NOMO-1 (cell line): ENCODE measurements around the gene RRM2.

Experiments used
- DNase-seq, 2 experiments: peaks; one replicate each; lab custom pipeline; 2025; ENCODE audit not compliant: unreplicated experiment in 2 of 2; lab: John Stamatoyannopoulos, UW

Gene RRM2

GRCh38 chr2:10148268-10148667, 25.7 kb downstream of the RRM2 start:
- no peak for DNase-seq

GRCh38 chr2:10149635-10150034, 27.1 kb downstream of the RRM2 start:
- no peak for DNase-seq

- DNase-seq: no peak
These were observed 27.9 kb downstream of the RRM2 start for GRCh38 chr2:10150436-10150835.

DNA sequence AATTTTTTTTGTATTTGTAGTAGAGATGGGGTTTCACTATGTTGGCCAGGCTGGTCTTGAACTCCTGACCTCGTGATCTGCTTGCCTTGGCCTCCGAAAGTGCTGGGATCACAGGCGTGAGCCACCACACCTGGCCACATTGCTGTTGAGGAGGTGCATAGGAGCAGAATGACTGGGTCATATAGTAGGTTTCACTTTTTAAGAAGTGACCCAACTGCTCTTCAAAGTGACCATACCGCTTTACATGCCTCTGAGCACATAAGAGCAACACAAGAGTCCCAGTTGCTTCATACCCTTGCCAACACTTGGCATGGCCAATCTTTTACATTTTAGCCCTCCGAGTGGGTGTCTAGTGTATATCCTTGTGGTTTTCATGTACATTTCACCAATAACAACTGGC, 28.9 kb downstream of the RRM2 start:
- DNase-seq: no peak

- DNase-seq: no peak
These were observed 34.8 kb downstream of the RRM2 start for GRCh38 chr2:10157293-10157692.

DNA sequence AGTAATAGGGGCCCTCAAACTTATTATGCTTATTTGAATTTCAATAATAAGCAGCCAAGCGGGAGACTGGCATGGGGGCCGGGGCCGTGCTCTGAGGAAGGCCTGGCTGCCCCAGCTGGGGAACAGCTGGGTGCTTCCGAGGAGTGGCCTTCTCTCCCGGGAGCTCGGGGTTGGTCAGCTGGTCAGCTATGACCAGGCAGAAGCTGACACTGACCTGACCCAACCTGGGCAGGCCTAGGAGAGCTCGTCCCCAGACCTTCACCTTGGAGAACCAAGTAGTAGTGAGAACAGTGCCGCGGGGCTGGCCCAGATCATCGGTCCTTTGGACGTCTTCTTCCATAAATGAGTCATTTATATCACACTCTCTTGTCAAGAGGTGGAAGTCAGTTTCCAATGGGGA, 36.1 kb downstream of the RRM2 start:
- DNase-seq: no peak

DNA sequence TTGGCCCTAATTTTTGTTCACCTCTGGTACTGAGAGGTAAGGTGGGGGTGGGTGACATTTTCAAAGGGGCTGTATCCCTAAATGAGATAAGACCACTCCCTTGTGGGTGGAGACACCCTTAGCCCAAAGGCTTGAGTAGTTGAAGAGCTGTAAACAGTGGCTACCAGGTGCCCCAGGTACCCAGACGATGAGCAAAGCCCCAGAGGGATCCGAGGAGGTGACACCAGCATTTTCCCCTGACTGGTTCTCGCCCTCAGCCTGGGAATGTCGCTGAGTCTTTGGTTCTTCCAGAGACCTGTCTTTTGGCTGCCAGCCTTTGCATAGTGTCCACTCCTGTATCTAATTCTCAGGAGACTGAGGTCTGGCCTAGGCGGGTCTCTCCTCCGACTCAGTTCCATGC, 36.5 kb downstream of the RRM2 start:
- no peak for DNase-seq

DNA sequence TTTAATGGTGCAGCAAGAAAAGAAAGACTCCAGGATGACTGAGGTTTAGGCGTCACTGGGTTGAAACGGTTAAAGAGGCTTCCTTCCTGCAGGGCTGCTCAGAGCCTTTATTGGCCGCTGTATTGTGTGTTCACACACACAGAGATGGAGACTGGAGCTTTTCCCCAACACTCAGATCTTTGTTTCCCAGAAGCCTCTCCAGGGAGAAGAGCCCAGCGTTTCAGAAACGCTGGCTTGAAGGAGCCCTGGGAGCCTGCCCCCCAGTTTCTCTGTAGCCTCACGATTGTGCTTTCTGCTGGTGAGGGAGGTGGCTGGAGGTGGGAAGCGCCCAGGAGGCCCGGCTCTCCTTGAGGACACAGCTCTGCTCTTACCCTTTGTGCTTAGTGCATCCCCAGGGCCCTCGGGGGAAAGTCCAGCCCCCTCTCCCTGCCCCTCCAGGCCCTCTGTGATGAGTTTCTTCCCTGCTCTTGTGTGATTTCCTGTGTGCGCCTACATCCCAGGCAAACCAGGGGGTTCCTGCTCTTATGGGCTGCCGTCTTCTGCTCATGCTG, 37.1 kb downstream of the RRM2 start:
- DNase-seq: no peak

DNA sequence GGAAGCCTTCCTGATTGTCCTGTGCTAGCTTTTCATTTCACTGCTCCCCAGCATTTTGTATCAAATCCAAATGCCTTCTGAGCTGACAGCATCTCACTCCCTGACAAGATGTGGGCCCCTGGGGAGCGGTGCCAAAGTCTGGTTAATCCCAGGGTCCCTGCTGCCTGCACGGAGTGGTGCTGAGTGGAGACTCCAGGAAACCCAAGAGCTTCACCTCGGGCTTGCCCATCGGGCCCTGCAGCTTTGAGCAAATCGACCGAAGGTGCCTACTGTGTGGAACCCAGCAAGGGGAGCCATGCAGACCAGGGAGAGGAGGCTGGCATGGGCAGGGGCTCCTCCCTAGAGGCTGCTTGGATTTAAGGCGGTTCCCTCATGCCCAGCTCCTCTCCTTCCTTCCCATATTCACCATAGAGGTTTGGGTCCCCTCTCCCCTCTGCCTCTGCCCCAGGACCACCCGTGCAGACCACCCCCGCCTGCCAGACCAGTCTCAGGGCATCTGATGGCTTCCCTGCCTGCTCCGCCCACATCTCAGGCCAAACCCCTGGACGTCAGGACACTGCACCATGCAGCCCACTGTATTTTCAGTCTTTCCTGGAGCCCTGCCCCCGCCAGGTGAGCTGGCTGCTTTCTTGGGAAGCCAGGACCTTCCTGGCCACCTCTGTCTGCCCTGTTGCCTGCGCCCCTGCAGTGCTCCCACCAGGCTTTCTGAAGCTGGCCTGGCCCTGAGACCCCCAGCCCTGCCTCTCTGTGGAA, 37.8 kb downstream of the RRM2 start:
- DNase-seq: no peak

DNA sequence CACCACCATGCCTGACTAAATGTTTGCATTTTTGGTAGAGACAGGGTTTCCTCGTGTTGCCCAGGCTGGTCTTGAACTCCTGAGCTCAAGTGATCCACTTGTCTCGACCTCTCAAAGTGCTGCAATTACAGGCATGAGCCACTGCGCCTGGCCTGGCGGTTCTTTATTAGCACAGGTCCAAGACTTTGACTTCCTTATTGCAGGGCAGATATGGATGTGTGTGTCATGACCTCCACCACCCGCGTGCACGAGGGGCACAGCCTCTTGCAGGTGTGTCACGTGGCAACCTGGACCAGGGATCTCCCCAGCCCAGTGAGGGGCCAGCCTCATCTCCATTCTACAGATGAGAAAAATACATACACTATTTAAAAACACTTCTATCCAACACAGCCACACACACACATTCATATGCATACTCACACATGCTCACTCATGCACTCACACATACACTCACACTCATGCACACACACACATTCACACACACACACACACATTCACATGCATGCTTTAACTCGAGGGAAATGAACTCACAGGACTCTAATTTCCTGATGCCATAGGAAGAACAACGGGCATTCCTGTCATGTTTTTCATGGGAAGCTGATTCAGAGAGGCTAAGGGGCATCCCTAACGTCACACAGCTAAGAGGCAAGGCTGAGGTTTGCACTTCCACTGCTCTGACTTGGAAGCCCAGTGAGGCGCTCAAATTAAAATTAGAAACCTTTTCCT, 38.8 kb downstream of the RRM2 start:
- DNase-seq: no peak

- no peak for DNase-seq
These were observed 39.5 kb downstream of the RRM2 start for GRCh38 chr2:10161961-10162441.

GRCh38 chr2:10162586-10163497, 40.3 kb downstream of the RRM2 start:
- DNase-seq: no peak

DNA sequence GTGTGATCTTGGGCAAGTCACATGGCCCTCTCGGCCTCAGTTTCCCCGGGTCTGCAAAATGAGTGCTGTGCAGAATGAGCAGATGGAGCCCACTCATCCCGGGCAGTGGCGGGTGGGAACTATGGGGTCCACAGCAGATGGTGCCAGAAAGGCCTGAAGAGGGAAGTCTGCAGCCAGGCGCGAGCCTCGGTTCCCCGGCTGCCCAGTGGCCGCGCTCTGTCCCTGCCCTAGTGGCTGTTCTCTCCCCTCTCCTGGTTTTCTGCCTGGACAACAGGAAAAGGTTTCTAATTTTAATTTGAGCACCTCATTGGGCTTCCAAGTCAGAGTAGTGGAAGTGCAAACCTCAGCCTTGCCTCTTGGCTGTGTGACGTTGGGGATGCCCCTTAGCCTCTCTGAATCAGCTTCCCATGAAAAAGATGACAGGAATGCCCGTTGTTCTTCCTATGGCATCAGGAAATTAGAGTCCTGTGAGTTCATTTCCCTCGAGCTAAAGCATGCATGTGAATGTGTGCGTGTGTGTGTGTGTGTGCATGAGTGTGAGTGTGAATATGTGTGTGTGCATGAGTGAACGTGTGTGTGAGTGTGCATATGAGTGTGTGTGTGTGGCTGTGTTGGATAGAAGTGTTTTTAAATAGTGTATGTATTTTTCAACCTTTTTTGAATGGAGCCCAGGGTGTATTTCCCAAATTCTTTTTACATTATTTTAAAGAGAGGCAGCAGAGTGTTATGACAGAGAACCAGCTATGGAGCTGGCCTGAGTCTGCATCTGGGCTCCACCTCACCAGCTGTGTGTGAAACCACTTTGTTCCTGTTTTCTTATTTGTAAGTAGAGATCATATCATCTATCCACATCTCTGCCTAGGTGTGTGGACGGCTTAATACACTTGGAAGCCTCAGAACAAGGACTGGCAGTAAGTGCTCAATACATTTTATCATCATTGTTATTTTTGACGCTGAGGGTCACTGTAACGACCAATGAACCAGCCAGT, 41.3 kb downstream of the RRM2 start:
- DNase-seq: no peak

- no peak for DNase-seq
These were observed 42.1 kb downstream of the RRM2 start for GRCh38 chr2:10164601-10165000.

DNA sequence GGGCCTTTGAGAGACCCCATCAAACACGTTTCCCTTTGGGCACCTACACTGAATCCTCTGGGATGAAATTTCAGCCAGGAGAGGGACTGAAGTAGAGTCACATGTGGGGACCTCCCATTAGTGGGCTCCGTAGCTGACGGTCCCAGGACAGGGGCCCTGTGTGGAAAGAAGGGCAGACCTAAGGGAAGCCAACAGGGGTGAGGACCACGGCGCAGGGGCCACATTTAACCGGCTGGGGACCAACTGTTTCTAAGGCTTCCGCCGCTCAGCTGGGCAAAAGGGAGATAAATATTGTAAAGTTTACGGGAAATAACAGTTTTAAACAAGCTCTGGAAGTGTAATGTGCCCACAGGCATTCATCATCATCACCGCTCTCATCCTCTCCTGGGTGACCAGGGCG, 42.7 kb downstream of the RRM2 start:
- DNase-seq: no peak

DNA sequence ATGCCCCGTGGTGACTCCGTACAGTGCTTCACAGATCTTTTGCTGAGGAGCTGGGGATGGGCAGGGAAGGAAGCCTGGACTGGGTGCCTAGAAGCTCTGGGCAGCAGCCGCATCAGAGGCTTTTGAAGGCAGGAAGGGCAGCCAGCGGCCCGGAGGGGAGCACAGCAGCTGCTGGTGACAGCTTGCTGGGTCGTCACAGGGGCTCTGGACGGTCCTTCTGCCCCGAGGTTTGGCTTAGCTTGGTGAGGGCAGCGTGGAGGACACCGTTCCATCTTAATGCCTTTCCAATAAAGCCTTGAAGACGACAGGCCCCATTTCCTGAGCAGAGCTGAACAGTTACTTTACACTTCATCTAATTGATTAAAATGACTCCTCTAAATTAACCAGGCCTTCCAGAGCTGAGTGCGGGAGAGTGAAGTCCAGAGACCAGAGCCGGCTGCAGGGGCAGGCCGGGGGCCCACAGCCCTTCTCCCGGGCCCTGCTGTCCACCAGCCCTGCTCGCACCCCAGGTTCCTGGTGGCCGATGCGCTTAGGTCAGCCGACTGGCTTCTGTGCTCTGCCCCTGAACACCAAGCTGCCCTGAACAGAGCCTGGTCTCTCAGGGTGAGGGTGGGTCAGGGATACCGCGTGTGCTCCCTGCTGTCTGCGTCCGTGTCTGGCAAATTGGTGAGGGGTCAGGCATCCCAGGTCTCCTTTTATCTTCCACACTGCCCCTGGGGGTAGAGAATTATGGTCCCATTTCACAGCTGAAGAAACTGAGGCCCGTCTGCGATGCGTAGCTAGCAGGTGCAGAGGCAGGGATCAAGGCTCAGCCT, 43.5 kb downstream of the RRM2 start:
- no peak for DNase-seq

DNA sequence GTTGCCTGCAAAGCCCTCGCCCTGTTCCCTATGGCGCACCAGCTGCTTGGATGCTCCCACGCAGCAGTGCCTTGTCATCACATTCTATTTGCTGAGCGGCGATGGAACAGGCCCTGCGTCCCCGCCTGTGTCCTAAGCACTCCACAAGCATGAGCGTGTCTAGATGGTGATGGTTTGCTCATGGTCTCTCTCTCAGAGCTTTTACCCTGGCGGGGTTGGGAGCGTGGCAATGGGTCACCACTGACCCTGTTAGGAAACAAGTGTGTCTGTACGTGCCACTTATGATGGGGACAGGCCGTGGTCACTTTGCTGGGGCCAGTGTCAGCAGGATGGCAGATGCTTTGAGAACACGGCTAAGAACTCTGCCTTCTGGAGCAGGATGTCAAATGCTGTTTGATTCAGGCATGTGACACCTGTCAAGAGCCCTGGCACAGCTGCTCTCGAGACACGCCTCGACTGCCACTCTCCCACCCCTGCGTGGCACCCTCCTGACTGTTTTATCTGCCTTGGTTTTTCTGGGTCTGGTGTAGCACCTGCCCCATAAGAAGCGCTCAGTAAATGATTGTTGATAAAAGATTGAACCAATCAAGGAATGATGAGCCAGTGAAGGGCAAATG, 44.2 kb downstream of the RRM2 start:
- DNase-seq: no peak

DNA sequence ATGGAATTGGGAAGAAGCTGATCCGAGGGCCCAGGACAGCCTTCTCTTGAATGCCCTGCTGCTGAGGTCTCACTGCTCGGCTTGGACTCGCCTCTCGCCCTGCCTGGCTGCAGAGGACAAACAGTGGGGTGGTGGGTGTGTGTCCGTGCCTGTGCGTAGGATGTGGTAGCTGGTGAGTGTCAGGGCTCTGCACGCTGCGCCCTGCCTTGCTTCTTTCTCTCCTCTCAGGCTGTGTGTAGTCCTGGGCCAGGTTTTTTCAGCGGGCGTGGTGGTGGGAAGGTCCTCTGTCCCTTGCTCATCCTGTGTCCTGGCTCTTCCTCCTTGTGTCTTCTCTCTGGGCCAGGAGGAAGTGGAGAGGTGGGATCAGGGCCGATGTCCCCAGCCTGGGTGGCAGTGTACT, 44.8 kb downstream of the RRM2 start:
- DNase-seq: no peak

DNA sequence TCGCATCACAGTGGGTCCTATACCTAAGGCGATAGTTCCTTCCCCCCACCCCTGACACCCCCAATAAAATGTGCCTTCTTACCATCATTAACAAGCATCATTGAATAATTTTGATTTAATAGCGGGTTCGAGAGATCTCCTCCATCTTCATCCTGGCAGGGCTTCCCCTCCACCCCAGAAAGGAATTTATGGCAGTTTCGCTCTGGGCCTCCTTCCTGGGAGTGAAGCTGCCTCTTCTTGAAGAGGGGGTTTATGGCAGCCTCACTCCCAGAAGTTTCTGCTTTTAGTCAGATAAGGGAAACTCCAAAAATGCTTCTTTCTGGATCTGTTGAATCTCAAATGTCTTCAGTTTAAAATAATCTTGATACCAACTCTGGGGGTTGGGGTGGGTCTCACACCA, 45.7 kb downstream of the RRM2 start:
- DNase-seq: no peak
